WTC11 (cell line): ENCODE data around the gene MYH2. TPM values are rescaled to one million over a fixed set of nuclear protein-coding genes. Genes with fewer than 3 reads are reported as not detected.

Source experiments
- ATAC-seq: fragments of 200-7000 bp; cut with Tn5 transposase; 2 replicates; pipeline ENCODE4 v1.10.0; 2021; ENCODE audit warnings: mild to moderate bottlenecking, moderate library complexity
- CTCF ChIA-PET: fragments of 300-600 bp; sonication (Branson Sonifier 250); formaldehyde crosslinking; loops from one replicate; lab custom pipeline; 2021; ENCODE audit warnings: antibody characterized with exemption; lab: Charles Lee
- POLR2A ChIA-PET: fragments of 350-600 bp; sonication (Branson Sonifier 250); formaldehyde crosslinking; loops from one replicate; lab custom pipeline; 2021; ENCODE audit warnings: antibody characterized with exemption; lab: Charles Lee
- DNase-seq: peaks from one replicate; pipeline ENCODE4 v3.0.0; 2021; ENCODE audit warnings: low spot score
- H3K27ac Mint-ChIP-seq: 2 replicates; pipeline ENCODE4 v1.8.0; 2021; ENCODE audit warnings: mixed read lengths
- H3K27me3 Mint-ChIP-seq: 2 replicates; pipeline ENCODE4 v1.8.0; 2021; ENCODE audit warnings: low read depth, mild to moderate bottlenecking, moderate library complexity, mixed read lengths
- H3K36me3 Mint-ChIP-seq: 2 replicates; pipeline ENCODE4 v1.8.0; 2021; ENCODE audit warnings: mixed read lengths
- H3K4me1 Mint-ChIP-seq: 2 replicates; pipeline ENCODE4 v1.8.0; 2022; ENCODE audit warnings: mixed read lengths
- H3K4me3 Mint-ChIP-seq: 2 replicates; pipeline ENCODE4 v1.8.0; 2021; ENCODE audit warnings: mild to moderate bottlenecking, moderate library complexity, mixed read lengths
- H3K9me3 Mint-ChIP-seq: 2 replicates; pipeline ENCODE4 v1.8.0; 2021; ENCODE audit warnings: mixed read lengths
- AR ChIP-seq: fragments of 250-450 bp; sonication (Bioruptor Pico); IDR thresholded peaks from 2 replicates; pipeline ENCODE4 v1.9.0; 2021; ENCODE audit warnings: mild to moderate bottlenecking
- ATF3 ChIP-seq: sonication (generic); formaldehyde crosslinking; conservative IDR thresholded peaks from 2 replicates; pipeline ENCODE4 v1.8.1; 2022; ENCODE audit warnings: mild to moderate bottlenecking, missing genetic modification reagents
- CREB1 ChIP-seq: sonication (generic); formaldehyde crosslinking; IDR thresholded peaks from 2 replicates; pipeline ENCODE4 v1.8.0; 2023; ENCODE audit warnings: mild to moderate bottlenecking, missing genetic modification reagents
- CREM ChIP-seq: sonication (generic); formaldehyde crosslinking; IDR thresholded peaks from 2 replicates; pipeline ENCODE4 v1.8.1; 2022; ENCODE audit warnings: mild to moderate bottlenecking, missing genetic modification reagents, moderate library complexity
- EMX1 ChIP-seq: fragments of 250-450 bp; sonication (Bioruptor Pico); IDR thresholded peaks from 2 replicates; pipeline ENCODE4 v1.8.0; 2021; ENCODE audit warnings: mild to moderate bottlenecking
- ETV6 ChIP-seq: sonication (generic); formaldehyde crosslinking; IDR thresholded peaks from 2 replicates; pipeline ENCODE4 v1.8.1; 2022; ENCODE audit warnings: mild to moderate bottlenecking, missing genetic modification reagents
- FOXK1 ChIP-seq: sonication (generic); formaldehyde crosslinking; IDR thresholded peaks from 2 replicates; pipeline ENCODE4 v1.8.0; 2022; ENCODE audit warnings: mild to moderate bottlenecking, moderate library complexity, missing genetic modification reagents
- FOXP4 ChIP-seq: sonication (generic); formaldehyde crosslinking; IDR thresholded peaks from 2 replicates; pipeline ENCODE4 v1.8.0; 2022; ENCODE audit warnings: mild to moderate bottlenecking, missing genetic modification reagents
- GABPB1 ChIP-seq: sonication (generic); formaldehyde crosslinking; IDR thresholded peaks from 2 replicates; pipeline ENCODE4 v1.8.1; 2023; ENCODE audit warnings: mild to moderate bottlenecking, missing genetic modification reagents
- GRHL2 ChIP-seq: fragments of 250-450 bp; sonication (Bioruptor Pico); IDR thresholded peaks from 2 replicates; pipeline ENCODE4 v1.8.0; 2022; ENCODE audit warnings: mild to moderate bottlenecking, moderate library complexity; ENCODE audit not compliant: insufficient replicate concordance, severe bottlenecking
- JAZF1 ChIP-seq: fragments of 250-450 bp; sonication (Bioruptor Pico); IDR thresholded peaks from 2 replicates; pipeline ENCODE4 v1.9.0; 2021; ENCODE audit warnings: moderate library complexity, mild to moderate bottlenecking, inconsistent platforms
- KAT7 ChIP-seq: sonication (generic); formaldehyde crosslinking; IDR thresholded peaks from 2 replicates; pipeline ENCODE4 v1.8.1; 2023; ENCODE audit warnings: missing genetic modification reagents, mild to moderate bottlenecking, borderline replicate concordance
- NFE2L1 ChIP-seq: sonication (generic); formaldehyde crosslinking; IDR thresholded peaks from 2 replicates; pipeline ENCODE4 v1.8.1; 2023; ENCODE audit warnings: missing genetic modification reagents
- NR3C1 ChIP-seq: sonication (generic); formaldehyde crosslinking; conservative IDR thresholded peaks from 2 replicates; pipeline ENCODE4 v1.8.1; 2023; ENCODE audit warnings: low read depth, mild to moderate bottlenecking, missing genetic modification reagents
- OVOL2 ChIP-seq: fragments of 250-450 bp; sonication (Bioruptor Pico); IDR thresholded peaks from 2 replicates; pipeline ENCODE4 v1.9.0; 2021; ENCODE audit warnings: mild to moderate bottlenecking, borderline replicate concordance
- SP1 ChIP-seq: sonication (generic); formaldehyde crosslinking; conservative IDR thresholded peaks from 2 replicates; pipeline ENCODE4 v1.8.1; 2022; ENCODE audit warnings: missing genetic modification reagents
- STAT6 ChIP-seq: sonication (generic); formaldehyde crosslinking; conservative IDR thresholded peaks from 2 replicates; pipeline ENCODE4 v1.8.1; 2023; ENCODE audit warnings: mild to moderate bottlenecking, low read depth, missing genetic modification reagents, moderate library complexity
- TEAD4 ChIP-seq: sonication (generic); formaldehyde crosslinking; IDR thresholded peaks from 2 replicates; pipeline ENCODE4 v1.8.0; 2022; ENCODE audit warnings: mild to moderate bottlenecking, missing genetic modification reagents
- ZBTB21 ChIP-seq: sonication (generic); formaldehyde crosslinking; IDR thresholded peaks from 2 replicates; pipeline ENCODE4 v1.8.1; 2023; ENCODE audit warnings: mild to moderate bottlenecking, missing genetic modification reagents, borderline replicate concordance
- ZNF232 ChIP-seq: sonication (generic); formaldehyde crosslinking; IDR thresholded peaks from 2 replicates; pipeline ENCODE4 v1.8.0; 2022; ENCODE audit warnings: mild to moderate bottlenecking, missing genetic modification reagents
- ZNF263 ChIP-seq: sonication (generic); formaldehyde crosslinking; IDR thresholded peaks from 2 replicates; pipeline ENCODE4 v1.8.1; 2022; ENCODE audit warnings: low read depth, mild to moderate bottlenecking, moderate library complexity, missing genetic modification reagents
- ZNF281 ChIP-seq: sonication (generic); formaldehyde crosslinking; IDR thresholded peaks from 2 replicates; pipeline ENCODE4 v1.8.0; 2023; ENCODE audit warnings: mild to moderate bottlenecking, missing genetic modification reagents
- ZNF317 ChIP-seq: sonication (generic); formaldehyde crosslinking; IDR thresholded peaks from 2 replicates; pipeline ENCODE4 v1.8.1; 2023; ENCODE audit warnings: low read depth, mild to moderate bottlenecking, moderate library complexity, missing genetic modification reagents, borderline replicate concordance
- ZNF396 ChIP-seq: fragments of 250-450 bp; sonication (Bioruptor Pico); IDR thresholded peaks from 2 replicates; pipeline ENCODE4 v1.8.0; 2021; ENCODE audit warnings: mild to moderate bottlenecking, moderate library complexity, borderline replicate concordance
- total RNA-seq: library from RNA; stranded (reverse); gene quantifications from 3 replicates; pipeline ENCODE4 v1.2.3, GENCODE V29; 2021
- TF ChIP-seq, protein P1 (sequence below): sonication (generic); formaldehyde crosslinking; IDR thresholded peaks from 2 replicates; pipeline ENCODE4 v1.8.0; 2022; ENCODE audit warnings: mild to moderate bottlenecking, missing genetic modification reagents

MYH2 gene
- total RNA-seq, 1 experiment from 2014 or later = 1.5 TPM

GRCh38 chr17:10598621-10599020 lies 49.2 kb upstream of the MYH2 start:
- Mint-ChIP-seq H3K4me1 (no peaks in the 10 kb centered on the region), H3K4me3 (no peak overlapping the region), H3K36me3 (0 out of 2 replicates have a peak, but pooled peaks cover 4% of the 10 kb centered on the region), H3K27me3 (no peaks in the 10 kb centered on the region), H3K9me3 (peaks cover 16% of the 10 kb centered on the region), H3K27ac (no peak overlapping the region)
- TF ChIP-seq, protein P1, sequence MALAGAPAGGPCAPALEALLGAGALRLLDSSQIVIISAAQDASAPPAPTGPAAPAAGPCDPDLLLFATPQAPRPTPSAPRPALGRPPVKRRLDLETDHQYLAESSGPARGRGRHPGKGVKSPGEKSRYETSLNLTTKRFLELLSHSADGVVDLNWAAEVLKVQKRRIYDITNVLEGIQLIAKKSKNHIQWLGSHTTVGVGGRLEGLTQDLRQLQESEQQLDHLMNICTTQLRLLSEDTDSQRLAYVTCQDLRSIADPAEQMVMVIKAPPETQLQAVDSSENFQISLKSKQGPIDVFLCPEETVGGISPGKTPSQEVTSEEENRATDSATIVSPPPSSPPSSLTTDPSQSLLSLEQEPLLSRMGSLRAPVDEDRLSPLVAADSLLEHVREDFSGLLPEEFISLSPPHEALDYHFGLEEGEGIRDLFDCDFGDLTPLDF (CRISPR knock-in tag) = no peak
- TF ChIP-seq JAZF1 = no peak
- TF ChIP-seq STAT6 (CRISPR knock-in tag) = no peak
- TF ChIP-seq ZNF232 (CRISPR knock-in tag) = no peak
- no peak for TF ChIP-seq NFE2L1
- TF ChIP-seq ZNF317 (CRISPR knock-in tag) = no peak
- TF ChIP-seq FOXK1 (CRISPR knock-in tag) = no peak
- no peak for TF ChIP-seq ZNF263 (CRISPR knock-in tag)
- no peak for TF ChIP-seq GRHL2
- no peak for TF ChIP-seq EMX1
- no peak for TF ChIP-seq TEAD4 (CRISPR knock-in tag)
- TF ChIP-seq ATF3 (CRISPR knock-in tag) = no peak
- no peak for TF ChIP-seq ZNF396
- DNase-seq (no peak), ATAC-seq (no peak)
- CTCF ChIA-PET = interaction anchor here (3.8 kb wide), 1 partner anchor 16 kb away, joined by 12 read pairs; no protein-coding TSS in a partner anchor
- POLR2A ChIA-PET = no interaction called here

DNA sequence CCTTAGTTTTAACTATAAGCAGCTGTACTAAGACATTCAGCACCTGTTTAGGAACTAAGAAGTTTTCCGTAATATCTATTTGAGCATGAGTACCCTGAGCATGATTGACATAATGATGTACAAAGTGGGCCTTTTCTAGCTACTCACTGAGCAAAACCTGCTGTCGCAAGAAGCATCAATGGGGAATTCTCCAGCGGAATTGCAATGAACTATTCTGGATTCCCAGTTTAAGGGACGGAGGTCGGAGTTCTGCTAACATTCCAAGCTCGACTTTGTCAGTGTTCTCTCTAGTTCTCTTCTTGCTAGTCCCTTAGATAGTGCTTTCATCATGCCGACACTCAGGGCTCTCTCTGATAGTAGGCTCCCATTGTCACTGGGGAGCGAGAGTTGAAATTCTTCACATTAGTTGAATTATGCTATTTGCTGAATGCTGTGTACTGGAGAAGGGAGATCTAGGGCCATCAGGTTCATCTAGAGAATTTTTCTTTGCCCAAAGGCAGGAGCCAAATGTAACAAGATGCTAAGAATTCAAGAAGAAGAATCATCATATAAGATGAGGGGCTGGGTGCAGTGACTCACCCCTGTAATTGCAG lies 40.2 kb upstream of the MYH2 start:
- CTCF ChIA-PET = no interaction called here
- no peak for TF ChIP-seq ZBTB21 (CRISPR knock-in tag)
- TF ChIP-seq OVOL2 (CRISPR knock-in tag) = no peak
- no peak for TF ChIP-seq ZNF263 (CRISPR knock-in tag)
- TF ChIP-seq CREM = no peak
- no peak for TF ChIP-seq ETV6 (CRISPR knock-in tag)
- TF ChIP-seq GABPB1 (CRISPR knock-in tag) = no peak
- TF ChIP-seq KAT7 (CRISPR knock-in tag) = no peak
- no peak for TF ChIP-seq NR3C1 (CRISPR knock-in tag)
- no peak for TF ChIP-seq CREB1 (CRISPR knock-in tag)
- no peak for TF ChIP-seq AR
- TF ChIP-seq FOXP4 (CRISPR knock-in tag) = no peak
- TF ChIP-seq SP1 (CRISPR knock-in tag) = no peak
- no peak for TF ChIP-seq ZNF281 (CRISPR knock-in tag)

More for the DNA sequence above, 40.2 kb upstream of the MYH2 start:
- peaks cover 11% of the 10 kb centered on the region for H3K9me3 Mint-ChIP-seq
- DNase-seq = no peak
- ATAC-seq = no peak
- no peaks in the 10 kb centered on the region for H3K27me3 Mint-ChIP-seq
- no peak overlapping the region for H3K4me3 Mint-ChIP-seq
- 0 out of 2 replicates have a peak, but pooled peaks cover under 1% of the 10 kb centered on the region for H3K36me3 Mint-ChIP-seq
- no peak overlapping the region for H3K27ac Mint-ChIP-seq
- POLR2A ChIA-PET = no interaction called here
- no peaks in the 10 kb centered on the region for H3K4me1 Mint-ChIP-seq
